ENCODE data around the gene TEX9. TPM values are rescaled to one million over a fixed set of nuclear protein-coding genes. Genes with fewer than 3 reads are reported as not detected.
A peak's percentile ranks its signal among the peaks of the same experiment; 100 is the strongest.
"Not testable (repeated sequence)": the region's sequence is repeated elsewhere in the genome, so short reads cannot be mapped to it uniquely, and the experiment has no call there.

Gene TEX9
- total RNA-seq, result 1 to 10 TPM; 2.4 to 3.8 TPM
- long read RNA-seq, donor 1, partial matches to known transcripts, result 1 of 1 reads
- long read RNA-seq, donor 1, other reads (novel, unspliced or antisense), result 0 of 1 reads
- long read RNA-seq, donor 2, partial matches to known transcripts, result 1 of 1 reads
- long read RNA-seq, donor 2, other reads (novel, unspliced or antisense), result 0 of 1 reads

DNA sequence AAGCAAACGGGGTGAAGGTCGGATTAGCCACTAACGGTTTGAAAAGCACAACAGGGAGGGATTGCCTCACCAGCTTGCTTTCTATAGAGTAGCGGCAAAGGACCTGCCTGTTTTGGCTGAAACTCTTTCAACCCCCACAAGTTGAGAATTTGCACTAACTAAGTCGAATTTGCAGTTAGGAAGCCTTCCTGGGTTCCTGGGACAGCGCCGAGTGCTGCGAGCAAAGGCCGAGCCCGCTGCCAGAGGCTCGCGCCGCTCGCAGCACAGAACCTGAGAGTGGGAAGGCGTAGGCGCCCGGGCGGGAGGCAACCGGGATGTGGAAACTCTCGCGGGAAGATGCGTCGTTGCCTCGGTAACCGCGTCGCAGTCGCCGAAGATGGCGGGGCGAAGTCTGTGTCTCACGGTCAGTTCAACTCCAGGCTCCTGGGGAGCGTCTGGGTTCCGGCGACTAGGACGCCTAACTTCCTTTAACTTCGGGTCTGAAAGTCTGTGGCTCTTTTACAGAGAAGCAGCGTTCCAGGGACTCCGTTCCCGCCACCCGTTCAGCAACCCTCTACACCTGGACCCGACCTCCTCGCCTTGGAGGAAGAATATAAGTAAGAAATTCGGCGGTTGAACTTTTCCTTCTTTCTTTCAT is at the start of gene TEX9:
TSS of gene TEX9 (plus strand) at position 352 of the 637 bp plus-strand sequence. CDS start at position 377, 25 bp downstream.
- DNase-seq (ENCODE audit: low spot score), result peak; percentile 95
- intact Hi-C loops (cut with DNase I), result no loop called here

DNA sequence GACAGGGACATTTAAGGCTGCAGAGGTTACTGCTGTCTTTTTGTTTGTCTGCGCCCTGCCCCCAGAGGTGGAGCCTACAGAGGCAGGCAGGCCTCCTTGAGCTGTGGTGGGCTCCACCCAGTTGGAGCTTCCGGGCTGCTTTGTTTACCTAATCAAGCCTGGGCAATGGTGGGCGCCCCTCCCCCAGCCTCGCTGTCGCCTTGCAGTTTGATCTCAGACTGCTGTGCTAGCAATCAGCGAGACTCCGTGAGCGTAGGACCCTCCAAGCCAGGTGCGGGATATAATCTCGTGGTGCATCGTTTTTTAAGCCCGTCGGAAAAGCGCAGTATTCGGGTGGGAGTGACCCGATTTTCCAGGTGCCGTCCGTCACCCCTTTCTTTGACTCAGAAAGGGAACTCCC is 48.7 kb upstream of the TEX9 start:
- intact Hi-C loops (cut with DNase I); DNase-seq (ENCODE audit: low spot score): not testable (repeated sequence)

DNA sequence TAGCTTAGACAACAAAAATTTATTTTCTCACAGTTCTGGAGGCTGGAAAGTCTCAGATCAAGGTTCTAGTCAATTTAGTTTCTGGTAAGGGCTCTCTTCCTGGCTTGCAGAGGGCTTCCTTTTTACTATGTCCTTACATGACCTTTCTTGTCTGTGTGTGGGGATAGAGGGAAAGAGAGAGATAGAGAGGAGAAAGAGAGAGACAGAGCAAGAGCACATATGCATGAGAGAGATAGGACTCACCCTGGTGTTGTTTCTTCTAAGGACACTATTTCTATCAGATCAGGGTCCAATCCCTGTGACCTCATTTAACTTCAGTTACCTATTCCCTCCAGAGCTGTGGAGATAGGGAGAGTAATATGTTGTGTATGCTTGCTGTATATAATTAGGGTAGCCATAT is 44.9 kb upstream of the TEX9 start:
- intact Hi-C loops (cut with DNase I), result no loop called here
- no peak for DNase-seq (ENCODE audit: low spot score)

DNA sequence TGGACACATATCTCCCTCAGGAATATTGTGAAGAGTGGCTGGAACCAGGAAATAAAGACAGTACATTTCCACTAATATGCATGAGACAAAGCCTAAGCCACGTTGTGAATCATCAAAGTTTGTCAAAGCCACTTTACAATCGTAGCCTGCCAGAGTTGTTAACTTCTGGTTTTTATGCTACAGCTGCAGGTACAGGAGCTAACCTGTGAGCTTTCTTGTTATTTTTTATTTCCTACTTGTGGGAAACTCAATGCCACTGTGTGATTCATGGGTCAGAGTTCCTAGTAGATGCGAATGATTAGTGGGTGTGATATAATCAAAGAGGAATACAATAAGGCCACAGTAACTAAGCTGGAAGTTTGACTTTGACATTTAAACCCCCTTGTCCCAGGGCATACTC is 44.4 kb upstream of the TEX9 start:
- DNase-seq (ENCODE audit: low spot score), result no peak
- intact Hi-C loops (cut with DNase I), result no loop called here

DNA sequence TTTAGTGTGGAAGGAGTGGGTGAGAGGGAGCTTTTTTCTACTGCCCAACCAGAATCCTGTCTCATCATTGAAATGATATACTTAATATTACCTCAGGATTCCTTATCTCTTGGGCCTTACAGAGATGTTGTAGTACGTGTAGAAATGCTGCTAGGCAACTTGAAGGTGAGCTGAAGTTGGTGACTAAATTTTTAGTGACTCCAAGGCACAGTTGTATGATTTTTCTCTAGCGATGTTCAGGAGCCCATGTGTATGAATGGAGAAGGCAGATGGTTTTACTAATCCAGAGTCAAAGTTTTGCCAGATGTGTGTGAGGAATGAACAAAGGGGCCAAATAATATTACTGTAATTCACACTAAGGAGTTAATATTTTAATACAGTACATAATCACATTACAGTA is 42.8 kb upstream of the TEX9 start:
- intact Hi-C loops (cut with DNase I), result no loop called here
- no peak for DNase-seq (ENCODE audit: low spot score)

DNA sequence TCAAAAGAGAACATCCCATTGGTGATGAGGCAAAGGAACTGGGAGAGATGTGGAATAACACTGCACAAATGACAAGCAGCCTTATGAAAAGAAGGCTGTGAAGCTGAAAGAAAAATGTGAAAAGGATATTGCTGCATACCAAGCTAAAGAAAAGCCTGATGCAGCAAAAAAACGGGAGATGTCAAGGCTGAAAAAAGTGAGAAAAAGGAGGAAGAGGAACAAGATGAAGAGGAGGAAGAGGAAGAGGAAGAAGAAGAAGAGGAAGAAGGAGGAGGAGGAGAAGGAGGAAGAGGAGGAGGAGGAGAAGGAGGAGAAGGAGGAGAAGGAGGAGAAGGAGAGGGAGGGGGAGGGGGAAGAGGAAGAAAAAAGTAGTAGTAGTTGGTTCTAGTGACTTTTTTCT is 41.8 kb upstream of the TEX9 start:
- intact Hi-C loops (cut with DNase I), result no loop called here

DNA sequence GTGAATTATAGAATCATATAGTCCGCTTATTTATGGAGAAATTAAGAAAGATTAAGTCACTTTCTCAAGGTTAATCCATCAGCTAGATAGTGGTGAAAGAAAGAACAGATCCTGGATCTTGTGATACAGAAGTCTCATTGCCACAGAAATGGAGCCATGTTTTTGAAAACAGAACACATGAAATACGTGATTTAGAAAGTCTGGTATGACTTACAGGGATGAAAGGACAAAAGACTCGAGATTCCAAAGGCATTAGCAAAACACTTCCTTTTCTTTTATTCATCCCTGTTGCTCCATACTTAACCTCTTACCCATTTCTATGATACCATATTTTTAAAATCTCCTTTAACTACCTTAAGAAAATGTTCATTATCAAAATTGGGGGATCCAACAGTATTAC is 40.0 kb upstream of the TEX9 start:
- intact Hi-C loops (cut with DNase I), result no loop called here
- no peak for DNase-seq (ENCODE audit: low spot score)

More for the DNA sequence above, 41.8 kb upstream of the TEX9 start:
- DNase-seq (ENCODE audit: low spot score), result no peak

DNA sequence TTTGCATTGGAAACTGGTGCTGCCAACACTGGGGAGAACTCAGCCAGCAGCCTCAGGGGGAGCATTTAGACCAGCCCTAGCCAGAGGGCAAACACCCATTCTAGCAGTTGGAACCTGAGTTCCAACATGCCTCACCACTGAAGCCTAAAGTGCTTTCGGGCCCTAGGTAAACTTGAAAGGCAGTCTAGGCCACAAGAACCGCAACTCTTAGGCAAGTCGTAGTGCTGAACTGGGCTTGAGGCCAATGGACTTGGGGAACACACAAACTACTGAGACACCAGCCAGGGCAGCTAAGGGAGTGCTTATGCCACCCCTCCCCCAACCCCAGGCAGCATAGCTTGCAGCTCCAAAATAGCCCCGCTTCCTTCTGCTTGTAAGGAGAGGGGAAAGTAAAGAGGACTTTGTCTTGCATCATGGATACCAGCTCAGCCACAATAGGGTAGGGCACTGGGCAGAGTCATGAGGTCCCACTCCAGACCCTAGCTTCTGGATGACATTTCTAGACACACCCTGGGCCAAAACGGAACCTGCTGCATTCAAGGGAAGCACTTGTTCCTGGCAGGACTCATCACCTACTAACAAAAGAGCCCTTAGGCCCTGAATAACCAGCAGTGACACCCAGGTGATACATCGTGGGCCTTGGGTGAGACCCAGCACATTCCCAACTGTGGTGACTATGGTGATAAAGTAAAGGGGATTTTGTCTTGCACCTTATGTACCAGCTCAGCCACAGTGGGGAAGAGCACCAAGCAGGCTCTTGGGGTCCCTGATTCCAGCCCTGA is 37.3 kb upstream of the TEX9 start:
- intact Hi-C loops (cut with DNase I), result no loop called here
- DNase-seq (ENCODE audit: low spot score), result no peak

DNA sequence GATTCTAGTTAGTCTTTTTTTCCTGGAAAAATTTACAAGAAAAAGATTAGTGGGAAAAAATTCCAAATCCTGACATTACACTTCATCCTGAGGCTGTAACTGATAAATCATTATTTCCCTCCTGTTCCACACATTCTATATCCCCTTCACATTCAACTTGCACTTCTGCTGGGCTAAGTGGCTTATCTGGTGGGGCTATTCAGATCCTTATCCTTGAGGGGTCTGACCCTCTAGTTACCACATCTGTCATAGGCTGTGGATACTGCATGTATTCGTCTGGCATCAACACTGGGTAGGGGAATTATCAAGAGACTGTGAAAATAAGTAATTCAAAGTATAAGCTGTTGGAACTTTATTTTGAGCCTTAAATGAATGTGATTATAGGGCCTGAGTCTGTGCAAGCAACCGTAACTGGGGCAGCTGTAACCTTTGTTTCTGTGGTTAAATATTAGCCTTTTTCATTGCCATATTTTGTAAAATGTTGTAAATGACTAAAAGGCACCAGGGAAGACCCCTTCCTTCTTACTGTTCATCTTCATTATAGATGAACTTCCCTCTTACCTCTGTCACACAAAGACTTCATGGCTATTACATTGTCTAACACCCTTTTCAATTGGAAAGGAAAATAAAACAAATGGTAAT is 28.0 kb upstream of the TEX9 start:
- intact Hi-C loops (cut with DNase I), result no loop called here

DNA sequence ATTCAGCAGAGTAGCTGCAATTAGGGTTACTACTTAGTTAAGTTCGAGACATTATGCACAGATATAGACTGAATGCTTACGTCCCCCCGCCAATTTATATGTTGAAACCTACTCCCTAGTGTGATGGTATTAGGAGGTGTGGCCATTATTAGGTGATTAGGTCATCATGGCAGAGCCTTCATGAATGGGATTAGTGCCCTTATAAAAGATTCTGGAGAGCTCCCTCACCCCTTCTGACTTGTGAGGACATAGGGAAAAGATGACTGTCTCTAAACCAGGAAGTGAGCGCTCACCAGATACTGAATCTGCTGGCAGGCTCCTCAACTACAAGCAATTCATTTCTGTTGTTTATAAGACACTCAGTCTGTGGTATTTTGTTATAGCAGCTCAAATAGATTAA is 25.6 kb upstream of the TEX9 start:
- intact Hi-C loops (cut with DNase I), result no loop called here
- DNase-seq (ENCODE audit: low spot score), result no peak

More for the DNA sequence above, 28.0 kb upstream of the TEX9 start:
- no peak for DNase-seq (ENCODE audit: low spot score)

DNA sequence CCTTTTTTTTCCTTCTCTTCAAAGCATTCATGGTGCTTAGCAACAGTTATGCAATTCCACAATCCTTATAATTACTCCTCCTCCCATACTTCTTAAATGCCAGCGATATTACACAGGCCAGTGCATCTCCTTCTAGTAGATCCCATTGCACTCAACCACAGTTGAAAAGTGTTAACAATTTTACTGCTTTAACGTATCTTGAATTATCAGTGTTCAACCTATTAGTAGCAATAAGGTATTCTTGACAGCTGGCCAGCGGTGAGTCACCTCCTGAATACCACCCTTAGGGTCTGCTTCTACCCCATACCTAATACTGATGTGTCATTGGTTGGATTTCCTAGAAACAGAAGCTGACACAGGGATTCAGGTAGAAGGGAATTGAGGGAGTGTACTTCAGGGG is 24.0 kb upstream of the TEX9 start:
- intact Hi-C loops (cut with DNase I), result no loop called here

DNA sequence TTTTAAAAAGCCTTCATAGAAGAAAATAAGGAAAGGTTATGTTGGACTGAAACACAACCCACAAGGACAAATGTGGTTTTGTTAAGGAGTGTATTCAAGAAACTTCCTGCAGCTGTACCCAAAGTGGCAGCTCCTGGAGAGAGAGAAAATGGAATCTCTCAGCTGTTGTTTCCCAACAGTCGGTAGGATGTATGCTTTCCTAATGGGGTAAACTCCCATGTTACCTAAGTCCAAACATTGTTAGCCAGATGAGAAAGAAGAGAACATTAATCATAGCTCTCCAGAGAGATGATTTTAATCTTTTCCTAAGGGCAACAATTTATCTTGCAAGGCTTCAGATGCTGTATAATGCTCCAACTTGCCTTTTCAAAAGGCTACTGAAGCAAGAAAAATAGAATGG is 22.6 kb upstream of the TEX9 start:
- intact Hi-C loops (cut with DNase I), result no loop called here
- DNase-seq (ENCODE audit: low spot score), result no peak

More for the DNA sequence above, 24.0 kb upstream of the TEX9 start:
- DNase-seq (ENCODE audit: low spot score), result no peak

DNA sequence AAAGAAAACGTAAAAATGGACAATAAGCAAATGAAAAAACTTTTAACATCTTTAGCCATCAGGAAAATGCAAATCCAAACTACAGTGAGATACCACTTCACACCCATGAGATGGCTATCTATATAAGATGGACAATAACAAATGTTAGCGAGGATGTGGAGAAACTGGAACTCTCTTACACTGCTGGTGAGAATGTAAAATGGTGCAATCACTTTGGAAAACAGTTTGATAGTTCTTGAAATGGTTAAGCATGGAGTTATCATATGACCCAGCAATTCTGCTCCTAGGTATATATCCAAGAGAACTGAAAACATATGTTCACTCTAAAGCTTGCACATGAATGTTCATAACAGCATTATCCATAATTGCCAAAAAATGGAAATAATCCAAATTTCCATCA is 21.3 kb upstream of the TEX9 start:
- no peak for DNase-seq (ENCODE audit: low spot score)
- intact Hi-C loops (cut with DNase I), result no loop called here

DNA sequence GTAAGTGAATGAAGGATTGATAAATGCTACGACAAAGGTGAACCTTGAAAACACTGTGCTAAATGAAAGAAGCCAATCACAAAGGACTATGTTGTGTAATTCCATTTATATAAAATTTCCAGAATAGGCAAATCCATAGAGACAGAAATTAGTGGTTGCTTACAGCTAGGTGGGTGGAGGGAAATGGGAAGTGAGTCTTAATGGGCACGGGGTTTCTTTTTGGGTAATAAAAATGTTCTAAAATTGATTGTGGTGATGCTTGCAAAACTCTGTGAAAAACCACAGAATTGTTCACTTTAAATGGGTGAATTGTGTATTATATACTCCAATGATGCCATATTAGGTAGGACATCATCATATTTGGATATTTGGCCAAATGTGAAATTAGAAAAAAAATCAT is 20.9 kb upstream of the TEX9 start:
- intact Hi-C loops (cut with DNase I), result no loop called here
- no peak for DNase-seq (ENCODE audit: low spot score)

DNA sequence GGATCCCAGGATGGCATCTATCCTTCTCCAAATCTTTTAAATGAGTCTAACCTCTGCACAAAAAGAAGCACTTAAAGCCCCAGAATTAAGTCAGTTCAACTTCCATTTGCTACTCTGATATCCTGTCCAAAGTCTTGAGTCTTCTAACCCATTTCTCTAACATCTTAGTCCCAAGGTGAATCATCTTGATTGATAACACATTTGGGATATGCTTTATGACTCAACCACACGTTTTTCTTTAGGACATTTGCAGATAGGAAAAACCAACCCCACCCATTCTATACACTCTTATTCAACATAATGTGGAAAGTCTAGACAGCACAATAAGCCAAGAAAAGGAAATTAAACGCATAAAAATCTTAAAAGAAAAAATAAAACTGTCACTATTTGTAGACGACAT is 18.8 kb upstream of the TEX9 start:
- intact Hi-C loops (cut with DNase I), result no loop called here
- no peak for DNase-seq (ENCODE audit: low spot score)

DNA sequence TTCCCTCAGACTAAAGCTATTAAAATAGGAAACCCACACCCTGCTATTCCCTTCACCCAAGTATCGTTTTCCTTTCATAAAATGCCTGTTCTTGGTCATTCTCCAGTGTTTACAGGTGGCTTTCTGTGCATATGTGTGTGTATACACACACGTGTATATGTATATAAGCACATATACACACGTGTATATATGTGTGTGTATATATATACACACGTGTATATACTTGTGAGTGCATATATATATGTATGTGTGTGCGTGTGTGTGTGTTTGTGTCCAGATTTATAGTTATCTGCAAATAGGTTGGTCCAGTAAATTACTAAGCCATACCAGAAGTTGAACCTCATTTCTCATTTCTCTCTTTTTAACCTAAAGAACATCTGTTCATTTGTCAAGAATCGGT is 15.7 kb upstream of the TEX9 start:
- DNase-seq (ENCODE audit: low spot score), result no peak
- intact Hi-C loops (cut with DNase I), result no loop called here

DNA sequence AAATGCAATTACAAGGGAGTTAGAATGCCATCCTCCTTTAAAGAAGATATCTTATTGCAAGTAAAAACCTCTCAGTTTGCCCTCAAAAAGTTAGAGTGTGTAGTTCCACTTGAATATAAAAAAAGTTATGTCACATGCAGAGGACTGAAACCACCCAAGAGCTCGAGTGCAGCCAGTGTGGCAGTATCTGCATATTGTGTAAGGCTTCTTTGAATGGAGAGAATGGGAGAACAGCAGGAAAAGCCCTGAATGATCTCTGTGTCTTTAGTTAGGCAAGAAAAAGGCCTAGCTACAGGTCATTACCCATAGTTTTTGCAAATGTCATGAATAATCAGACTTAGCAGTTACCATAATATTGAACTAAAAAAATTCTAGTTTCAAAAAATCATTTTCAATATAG is 13.9 kb upstream of the TEX9 start:
- no peak for DNase-seq (ENCODE audit: low spot score)
- intact Hi-C loops (cut with DNase I), result no loop called here

DNA sequence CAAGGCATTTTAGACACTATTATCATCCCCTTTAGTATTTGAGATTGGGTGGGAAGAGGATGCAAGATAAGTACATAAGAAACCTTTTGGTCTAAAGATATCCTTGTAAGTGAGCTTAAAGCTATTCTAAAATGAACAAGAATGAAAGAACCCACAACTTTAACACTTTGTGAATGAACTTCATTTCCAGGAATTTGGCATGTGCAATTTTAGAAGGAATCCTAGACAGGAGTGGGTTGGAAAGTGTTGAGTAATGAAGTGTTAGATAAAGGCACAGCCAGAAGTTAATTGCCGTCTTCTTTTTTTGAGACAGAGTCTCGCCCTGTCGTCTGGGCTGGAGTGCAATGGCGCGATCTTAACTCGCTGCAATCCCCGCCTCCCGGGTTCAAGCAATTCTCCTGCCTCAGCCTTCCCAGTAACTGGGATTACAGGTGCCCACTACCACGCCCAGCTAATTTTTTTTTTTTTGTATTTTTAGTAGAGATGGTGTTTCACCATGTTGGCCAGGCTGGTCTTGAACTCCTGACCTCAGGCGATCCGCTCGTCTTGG is 13.2 kb upstream of the TEX9 start:
- intact Hi-C loops (cut with DNase I), result no loop called here
- no peak for DNase-seq (ENCODE audit: low spot score)

DNA sequence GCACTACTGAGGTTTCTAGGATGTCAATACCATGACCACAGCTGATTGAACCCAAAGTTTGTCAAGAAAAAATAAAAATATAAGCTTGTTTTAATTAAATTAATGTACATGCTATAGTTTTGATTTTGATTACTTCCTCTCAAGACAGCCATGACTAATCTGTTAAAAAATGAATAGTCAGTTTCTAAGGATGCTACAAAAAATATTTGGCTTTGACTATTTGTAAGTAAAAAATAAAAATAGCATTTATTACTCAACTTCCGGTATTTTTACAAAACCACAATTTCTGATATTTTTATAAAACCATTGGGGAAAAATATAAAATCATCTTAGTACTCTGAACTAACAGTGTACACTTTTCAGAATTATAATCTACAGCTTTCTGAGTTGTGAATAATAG is 12.1 kb upstream of the TEX9 start:
- intact Hi-C loops (cut with DNase I), result no loop called here
- DNase-seq (ENCODE audit: low spot score), result no peak

DNA sequence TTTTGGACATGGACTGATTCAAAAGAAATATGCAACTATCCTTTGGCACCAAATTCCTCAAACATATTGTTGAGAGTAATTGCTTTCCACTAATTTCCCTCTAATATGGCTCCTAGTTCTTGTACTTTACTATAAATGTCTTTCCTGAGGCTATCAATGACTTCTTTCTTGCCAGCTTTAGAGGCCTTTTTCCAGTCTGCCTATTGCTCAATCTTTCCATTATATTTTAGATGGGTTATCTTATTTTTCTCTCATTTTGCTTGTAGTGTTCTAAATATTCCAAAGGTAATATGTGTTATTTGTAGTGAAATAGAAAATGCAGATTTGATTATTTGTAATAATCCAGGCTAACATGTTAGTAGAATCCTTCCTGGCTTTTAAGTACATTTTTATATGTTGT is 11.5 kb upstream of the TEX9 start:
- intact Hi-C loops (cut with DNase I), result no loop called here
- DNase-seq (ENCODE audit: low spot score), result no peak

All from posterior vena cava (tissue), 2 donors.